ENCODE measurements around the gene PRCP. TPM values are rescaled to one million over a fixed set of nuclear protein-coding genes. Genes with fewer than 3 reads are reported as not detected.

The PRCP gene
- total RNA-seq, result 12.3 and 63.3 TPM in 2 replicates

GRCh38 chr11:82900277-82901164 is at the start of gene PRCP:
Gene PRCP, minus strand, starts transcription at chr11:82900430. Its CDS starts 28 bp downstream, at chr11:82900402.

GRCh38 chr11:82901165-82901921 is 1.1 kb upstream of the PRCP start, which contains the start of gene DDIAS:
Gene DDIAS, plus strand, starts transcription at chr11:82901736. Its CDS starts 13,003 bp downstream, at chr11:82914739.

Other genes starting within 250 kb of the PRCP start
- 1.4 and 1.7 TPM in 2 replicates for gene FAM181B, start 166.6 kb downstream of the PRCP start, total RNA-seq
- 0.34 and 0.57 TPM in 2 replicates for gene DDIAS, start 1.3 kb upstream of the PRCP start, total RNA-seq
- 4.1 and 7.9 TPM in 2 replicates for gene RAB30, start 171.5 kb upstream of the PRCP start, total RNA-seq